Measurements from ENCODE around the gene PPIG.

- TF ChIP-seq CTCF (IDR thresholded peaks at IDR 0.05) (no peak), POLR2AphosphoS5 (IDR thresholded peaks at IDR 0.05; ENCODE audit: low read depth, low read length) (no peak), SIN3A (IDR thresholded peaks at IDR 0.05; ENCODE audit: borderline replicate concordance, insufficient read depth, low read depth, low read length) (no peak)
These were observed 80.4 kb downstream of the PPIG start for GRCh38 chr2:169664600-169664977.

All from Panc1 (cell line).